T1000 (cell line): ENCODE results near the gene RXRB.

Experiments used
- DNase-seq: peaks from one replicate; lab custom pipeline; 2025; ENCODE audit warnings: mixed read lengths; lab: John Stamatoyannopoulos, UW

RXRB gene

GRCh38 chr6:33211666-33212422, 11.4 kb upstream of the RXRB start:
- DNase-seq: no peak

GRCh38 chr6:33211136-33211535, 10.7 kb upstream of the RXRB start:
- DNase-seq: no peak

- no peak for DNase-seq
Observed at GRCh38 chr6:33209856-33210255, 9.4 kb upstream of the RXRB start.

GRCh38 chr6:33208091-33208967, 7.9 kb upstream of the RXRB start, which contains the start of gene RING1:
RING1 (plus strand) TSS chr6:33208500; CDS start chr6:33208823, 323 bp downstream.
- DNase-seq: peak; percentile 71

GRCh38 chr6:33207552-33208090, 7.2 kb upstream of the RXRB start:
- peak; percentile 40 for DNase-seq

- no peak for DNase-seq
Observed at GRCh38 chr6:33206864-33207551, 6.5 kb upstream of the RXRB start.

- no peak for DNase-seq
Observed at GRCh38 chr6:33206027-33206863, 5.8 kb upstream of the RXRB start.

GRCh38 chr6:33205191-33206026, 4.9 kb upstream of the RXRB start:
- peak; percentile 54 for DNase-seq

GRCh38 chr6:33204415-33205190, 4.1 kb upstream of the RXRB start, which contains the start of gene HSD17B8:
HSD17B8 (plus strand) TSS chr6:33204655; CDS start chr6:33204669, 14 bp downstream.
- DNase-seq: peak; percentile 79

- DNase-seq: no peak
Observed at GRCh38 chr6:33204165-33204414, 3.6 kb upstream of the RXRB start.

- DNase-seq: no peak
Observed at GRCh38 chr6:33203443-33204164, 3.1 kb upstream of the RXRB start.

- no peak for DNase-seq
Observed at GRCh38 chr6:33202799-33203198, 2.3 kb upstream of the RXRB start.

- no peak for DNase-seq
Observed at GRCh38 chr6:33201935-33202334, 1.5 kb upstream of the RXRB start.

GRCh38 chr6:33201147-33201545, 681 bp upstream of the RXRB start:
- no peak for DNase-seq

GRCh38 chr6:33199687-33200218, 712 bp downstream of the RXRB start:
- DNase-seq: no peak

GRCh38 chr6:33198853-33199436, 1.5 kb downstream of the RXRB start:
- no peak for DNase-seq

GRCh38 chr6:33198159-33198852, 2.2 kb downstream of the RXRB start:
- DNase-seq: no peak
